Keratinocyte (primary cell): ENCODE results near the gene PLEKHA1. TPM values are rescaled to one million over a fixed set of nuclear protein-coding genes. Genes with fewer than 3 reads are reported as not detected.

Experiments
- DNase-seq: peaks from one replicate; pipeline ENCODE4 v3.0.0-alpha.2; 2011; ENCODE audit warnings: low read depth, missing footprints, low spot score
- FAIRE-seq: peaks from 2 replicates; lab custom pipeline; 2011; peaks lifted over from hg19 to GRCh38; lab: Jason Lieb, UNC
- H2AFZ ChIP-seq: 2 replicates; pipeline ENCODE4 v1.6.0; 2012; ENCODE audit warnings: low read length, control low read depth, inconsistent platforms; ENCODE audit not compliant: control insufficient read depth
- H3K27ac ChIP-seq: 2 replicates; pipeline ENCODE4 v1.5.1; 2011; ENCODE audit warnings: low read length; ENCODE audit not compliant: control insufficient read depth, insufficient read depth
- H3K27me3 ChIP-seq: 3 replicates; pipeline ENCODE4 v1.6.0; 2011; ENCODE audit warnings: low read length; ENCODE audit not compliant: control insufficient read depth, insufficient read depth; ENCODE audit errors: extremely low read depth
- H3K36me3 ChIP-seq, 2 experiments: 2 replicates in 1 of 2; 3 replicates in 1 of 2; pipeline ENCODE4 v1.5.1; 2011; ENCODE audit warnings: low read length in 2 of 2, mild to moderate bottlenecking in 1 of 2; ENCODE audit not compliant: control insufficient read depth in 2 of 2, insufficient read depth in 2 of 2; ENCODE audit errors: extremely low read depth in 1 of 2
- H3K4me1 ChIP-seq: 3 replicates; pipeline ENCODE4 v1.5.1; 2011; ENCODE audit warnings: low read length; ENCODE audit not compliant: control insufficient read depth, insufficient read depth; ENCODE audit errors: extremely low read depth
- H3K4me2 ChIP-seq: 3 replicates; pipeline ENCODE4 v1.6.0; 2011; ENCODE audit warnings: low read depth, low read length; ENCODE audit not compliant: control insufficient read depth, insufficient read depth; ENCODE audit errors: extremely low read depth
- H3K4me3 ChIP-seq, 3 experiments: fragments of 200-600 bp in 1 of 3; sonication (generic) in 1 of 3; 2 replicates in 2 of 3; 3 replicates in 1 of 3; pipeline ENCODE4 v1.5.1; 2011 to 2016; ENCODE audit warnings: low read length in 3 of 3, mild to moderate bottlenecking in 3 of 3, control low read depth in 2 of 3, inconsistent platforms in 1 of 3, low read depth in 1 of 3, mixed read lengths in 1 of 3, mixed run types in 1 of 3, moderate library complexity in 1 of 3; ENCODE audit not compliant: control insufficient read depth in 2 of 3, insufficient read depth in 2 of 3; ENCODE audit errors: extremely low read depth in 1 of 3
- H3K79me2 ChIP-seq: 2 replicates; pipeline ENCODE4 v1.6.0; 2012; ENCODE audit warnings: low read length; ENCODE audit not compliant: control insufficient read depth, insufficient read depth
- H3K9ac ChIP-seq: 3 replicates; pipeline ENCODE4 v1.6.0; 2011; ENCODE audit warnings: low read length; ENCODE audit not compliant: control insufficient read depth, insufficient read depth; ENCODE audit errors: extremely low read depth
- H3K9me1 ChIP-seq: 3 replicates; pipeline ENCODE4 v1.6.0; 2011; ENCODE audit warnings: low read length; ENCODE audit not compliant: control insufficient read depth, insufficient read depth; ENCODE audit errors: extremely low read depth
- H3K9me3 ChIP-seq: 2 replicates; pipeline ENCODE4 v1.5.1; 2012; ENCODE audit warnings: low read depth, low read length; ENCODE audit not compliant: control insufficient read depth
- H4K20me1 ChIP-seq: 3 replicates; pipeline ENCODE4 v1.6.0; 2011; ENCODE audit warnings: low read length; ENCODE audit not compliant: control insufficient read depth, insufficient read depth; ENCODE audit errors: extremely low read depth
- EZH2 ChIP-seq: IDR thresholded peaks from one replicate; pipeline ENCODE4 v1.6.1; 2012; ENCODE audit warnings: inconsistent platforms, mild to moderate bottlenecking, low read length, moderate library complexity
- dilution Hi-C: fragments of 300-500 bp; cut with MboI; formaldehyde crosslinking; loops from one replicate; pipeline ENCODE4 v1.7.0; 2020; ENCODE audit warnings: low sequenced_read_pairs; ENCODE audit not compliant: extremely low pct_ligation_motif_present
- polyA plus RNA-seq, 5 experiments: library from polyadenylated mRNA; depleted of rRNA in 3 of 5; stranded (reverse) in 3 of 5; stranded (forward) in 1 of 5; unstranded in 1 of 5; fragments of >200 nt; gene quantifications; 1 replicate in 1 of 5; 2 replicates in 3 of 5; 3 replicates in 1 of 5; pipeline versions ENCODE4 v1.2.1 to v1.2.3, GENCODE V29; 2011 to 2012; ENCODE audit warnings: missing spikeins in 2 of 5, low read depth in 1 of 5, low replicate concordance in 1 of 5
- TF ChIP-seq, protein P1 (sequence below), 3 experiments: IDR thresholded peaks in 1 of 3; conservative IDR thresholded peaks in 1 of 3; optimal IDR thresholded peaks in 1 of 3; 2 replicates in 2 of 3; 3 replicates in 1 of 3; pipeline versions ENCODE3 to v1.5.1; 2011; ENCODE audit warnings: low read length in 3 of 3, mild to moderate bottlenecking in 3 of 3, moderate library complexity in 2 of 3, control low read depth in 1 of 3, inconsistent platforms in 1 of 3; ENCODE audit not compliant: insufficient read depth in 2 of 3; ENCODE audit errors: extremely low read depth in 1 of 3

Gene PLEKHA1
- polyA plus RNA-seq, 1 donor (not counting 4 experiments of a cell fraction or from before 2014, with no cell fraction given), result 66.7 TPM

- no peak overlapping the region for H3K9ac ChIP-seq
- dilution Hi-C loops, result no loop called here
- TF ChIP-seq, protein P1, sequence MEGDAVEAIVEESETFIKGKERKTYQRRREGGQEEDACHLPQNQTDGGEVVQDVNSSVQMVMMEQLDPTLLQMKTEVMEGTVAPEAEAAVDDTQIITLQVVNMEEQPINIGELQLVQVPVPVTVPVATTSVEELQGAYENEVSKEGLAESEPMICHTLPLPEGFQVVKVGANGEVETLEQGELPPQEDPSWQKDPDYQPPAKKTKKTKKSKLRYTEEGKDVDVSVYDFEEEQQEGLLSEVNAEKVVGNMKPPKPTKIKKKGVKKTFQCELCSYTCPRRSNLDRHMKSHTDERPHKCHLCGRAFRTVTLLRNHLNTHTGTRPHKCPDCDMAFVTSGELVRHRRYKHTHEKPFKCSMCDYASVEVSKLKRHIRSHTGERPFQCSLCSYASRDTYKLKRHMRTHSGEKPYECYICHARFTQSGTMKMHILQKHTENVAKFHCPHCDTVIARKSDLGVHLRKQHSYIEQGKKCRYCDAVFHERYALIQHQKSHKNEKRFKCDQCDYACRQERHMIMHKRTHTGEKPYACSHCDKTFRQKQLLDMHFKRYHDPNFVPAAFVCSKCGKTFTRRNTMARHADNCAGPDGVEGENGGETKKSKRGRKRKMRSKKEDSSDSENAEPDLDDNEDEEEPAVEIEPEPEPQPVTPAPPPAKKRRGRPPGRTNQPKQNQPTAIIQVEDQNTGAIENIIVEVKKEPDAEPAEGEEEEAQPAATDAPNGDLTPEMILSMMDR (optimal IDR thresholded peaks at IDR 0.05 in 1 of 3, IDR thresholded peaks at IDR 0.05 in 1 of 3, conservative IDR thresholded peaks at IDR 0.05 in 1 of 3; ENCODE audit: extremely low read depth in 1 of 3, insufficient read depth in 2 of 3, low read length in 3 of 3), result no peak
- TF ChIP-seq EZH2, result no peak
- H3K36me3 ChIP-seq, result no peaks in the 10 kb centered on the region
- H3K79me2 ChIP-seq, result peaks cover 27% of the 10 kb centered on the region
- no peak overlapping the region for H3K27ac ChIP-seq
- FAIRE-seq (peak; percentile 13), DNase-seq (no peak)
- H3K27me3 ChIP-seq, result no peaks in the 10 kb centered on the region
- H3K4me3 ChIP-seq, result peak overlapping the region in 1 of 3 experiments; percentile 92
- no peaks in the 10 kb centered on the region for H3K9me1 ChIP-seq
- H3K4me2 ChIP-seq, result peak overlapping the region; percentile 97
- H3K4me1 ChIP-seq, result peaks cover 21% of the 10 kb centered on the region
- H3K9me3 ChIP-seq, result no peaks in the 10 kb centered on the region
- H2AFZ ChIP-seq, result peak overlapping the region; percentile 75
- H4K20me1 ChIP-seq, result no peaks in the 10 kb centered on the region
Observed at GRCh38 chr10:122373108-122373507, 1.4 kb upstream of the PLEKHA1 start.

- H2AFZ ChIP-seq, result peak overlapping the region; percentile 75
- peaks cover 21% of the 10 kb centered on the region for H3K4me1 ChIP-seq
- peak overlapping the region; percentile 64 to 92 (median 78) for H3K4me3 ChIP-seq
- peak; percentile 20 for FAIRE-seq
- no peaks in the 10 kb centered on the region for H3K36me3 ChIP-seq
- peak overlapping the region; percentile 95 for H3K9ac ChIP-seq
- no peak for TF ChIP-seq EZH2
- TF ChIP-seq, protein P1 (optimal IDR thresholded peaks at IDR 0.05 in 1 of 3, IDR thresholded peaks at IDR 0.05 in 1 of 3, conservative IDR thresholded peaks at IDR 0.05 in 1 of 3; ENCODE audit: extremely low read depth in 1 of 3, insufficient read depth in 2 of 3, low read length in 3 of 3), result no peak
- H4K20me1 ChIP-seq, result no peaks in the 10 kb centered on the region
- dilution Hi-C loops, result no loop called here
- H3K27me3 ChIP-seq, result no peaks in the 10 kb centered on the region
- no peaks in the 10 kb centered on the region for H3K9me3 ChIP-seq
- no peaks in the 10 kb centered on the region for H3K9me1 ChIP-seq
- peak overlapping the region; percentile 95 for H3K27ac ChIP-seq
- peak overlapping the region; percentile 97 for H3K4me2 ChIP-seq
- DNase-seq, result no peak
- H3K79me2 ChIP-seq, result peaks cover 32% of the 10 kb centered on the region
Observed at GRCh38 chr10:122373721-122374120, 787 bp upstream of the PLEKHA1 start.
